ENCODE results near the gene SCUBE2.

The SCUBE2 gene

DNA sequence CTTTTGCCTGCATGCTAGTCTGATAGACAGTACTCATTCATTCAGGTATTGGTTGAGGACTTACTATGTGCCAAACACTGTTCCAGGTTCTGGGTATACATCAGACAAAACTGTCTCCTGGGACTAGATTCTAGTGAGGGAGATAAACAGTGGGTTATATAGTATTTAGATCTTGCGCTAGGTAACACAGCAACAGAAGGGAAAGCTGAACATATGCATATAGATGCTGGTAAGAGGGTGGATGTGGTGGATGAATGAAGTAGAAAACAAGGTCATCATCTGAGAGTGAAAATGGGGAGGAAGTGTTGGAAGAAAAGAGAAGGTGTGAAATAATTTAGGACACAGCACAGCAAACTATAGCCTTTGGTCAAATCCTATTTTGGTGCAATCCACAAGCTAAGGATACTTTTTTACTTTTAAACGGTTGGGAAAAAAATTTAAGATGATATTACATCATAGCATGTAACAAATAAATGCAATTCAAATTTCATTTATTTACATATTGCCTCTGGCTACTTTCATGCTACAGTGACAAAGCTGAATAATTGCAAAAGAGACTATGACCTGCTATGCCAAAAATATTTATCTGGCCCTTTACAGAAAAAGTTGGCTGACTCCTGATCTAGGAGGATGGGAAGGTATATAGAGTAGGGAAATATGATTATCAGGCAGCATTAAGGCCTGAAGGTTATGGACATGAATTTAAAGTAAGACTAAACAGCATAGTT lies 120.0 kb downstream of the SCUBE2 start:
- TF ChIP-seq, protein P1, sequence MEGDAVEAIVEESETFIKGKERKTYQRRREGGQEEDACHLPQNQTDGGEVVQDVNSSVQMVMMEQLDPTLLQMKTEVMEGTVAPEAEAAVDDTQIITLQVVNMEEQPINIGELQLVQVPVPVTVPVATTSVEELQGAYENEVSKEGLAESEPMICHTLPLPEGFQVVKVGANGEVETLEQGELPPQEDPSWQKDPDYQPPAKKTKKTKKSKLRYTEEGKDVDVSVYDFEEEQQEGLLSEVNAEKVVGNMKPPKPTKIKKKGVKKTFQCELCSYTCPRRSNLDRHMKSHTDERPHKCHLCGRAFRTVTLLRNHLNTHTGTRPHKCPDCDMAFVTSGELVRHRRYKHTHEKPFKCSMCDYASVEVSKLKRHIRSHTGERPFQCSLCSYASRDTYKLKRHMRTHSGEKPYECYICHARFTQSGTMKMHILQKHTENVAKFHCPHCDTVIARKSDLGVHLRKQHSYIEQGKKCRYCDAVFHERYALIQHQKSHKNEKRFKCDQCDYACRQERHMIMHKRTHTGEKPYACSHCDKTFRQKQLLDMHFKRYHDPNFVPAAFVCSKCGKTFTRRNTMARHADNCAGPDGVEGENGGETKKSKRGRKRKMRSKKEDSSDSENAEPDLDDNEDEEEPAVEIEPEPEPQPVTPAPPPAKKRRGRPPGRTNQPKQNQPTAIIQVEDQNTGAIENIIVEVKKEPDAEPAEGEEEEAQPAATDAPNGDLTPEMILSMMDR (IDR thresholded peaks at IDR 0.05; ENCODE audit: unreplicated experiment in 3 of 3) = no peak
- no peaks in the 10 kb centered on the region for H3K36me3 Mint-ChIP-seq (ENCODE audit: low read depth)
- no peak overlapping the region for H3K4me3 Mint-ChIP-seq
- no peaks in the 10 kb centered on the region for H3K9me3 Mint-ChIP-seq
- H3K27me3 Mint-ChIP-seq (ENCODE audit: low read depth) = no peaks in the 10 kb centered on the region
- H3K27ac Mint-ChIP-seq = no peak overlapping the region
- no peaks in the 10 kb centered on the region for H3K4me1 Mint-ChIP-seq
